ELF-1 (cell line): ENCODE measurements around the gene STAP1.
"Not testable (repeated sequence)": the region's sequence is repeated elsewhere in the genome, so short reads cannot be mapped to it uniquely, and the experiment has no call there.

Source experiments
- DNase-seq: peaks from one replicate; pipeline ENCODE4 v3.0.0-alpha.2; 2016; ENCODE audit warnings: low read depth, low spot score

Gene STAP1

DNA sequence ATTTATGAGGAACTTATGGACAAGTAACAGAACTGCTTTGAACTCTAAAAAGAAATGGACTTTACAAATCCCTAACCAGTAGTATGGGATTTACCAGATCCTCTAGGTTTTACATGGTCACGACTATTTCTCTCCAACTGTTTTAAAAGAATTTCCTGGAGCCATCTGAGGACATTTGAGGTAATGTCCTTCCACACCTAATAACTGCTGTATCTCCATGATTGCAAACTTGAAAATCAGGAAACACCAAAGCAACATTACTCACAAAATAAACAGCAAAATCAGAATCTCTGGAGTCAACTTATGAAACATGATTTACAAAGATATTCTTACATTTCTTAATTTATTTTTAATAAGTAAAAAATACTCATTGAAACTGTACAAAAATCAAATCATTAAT, 58.0 kb downstream of the STAP1 start:
- DNase-seq: no peak

DNA sequence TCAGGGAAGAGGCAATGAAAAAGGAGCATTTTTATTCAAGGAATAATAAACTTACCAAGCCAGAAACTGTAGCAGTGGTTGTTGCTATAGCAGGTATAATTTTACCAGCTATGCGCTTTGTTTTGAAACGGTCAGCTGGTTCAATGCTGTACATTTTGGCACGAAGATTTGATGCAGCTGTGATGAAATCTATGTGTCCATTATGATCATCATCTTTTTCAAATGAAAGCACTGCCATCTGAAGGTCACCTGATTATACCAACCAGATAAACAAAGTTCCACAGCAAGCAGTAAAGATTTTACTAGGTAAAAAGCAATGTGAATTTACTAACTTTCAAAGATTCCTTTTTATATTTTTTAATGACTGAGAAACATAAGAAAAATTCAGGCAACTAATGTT, 66.4 kb downstream of the STAP1 start:
- no peak for DNase-seq

DNA sequence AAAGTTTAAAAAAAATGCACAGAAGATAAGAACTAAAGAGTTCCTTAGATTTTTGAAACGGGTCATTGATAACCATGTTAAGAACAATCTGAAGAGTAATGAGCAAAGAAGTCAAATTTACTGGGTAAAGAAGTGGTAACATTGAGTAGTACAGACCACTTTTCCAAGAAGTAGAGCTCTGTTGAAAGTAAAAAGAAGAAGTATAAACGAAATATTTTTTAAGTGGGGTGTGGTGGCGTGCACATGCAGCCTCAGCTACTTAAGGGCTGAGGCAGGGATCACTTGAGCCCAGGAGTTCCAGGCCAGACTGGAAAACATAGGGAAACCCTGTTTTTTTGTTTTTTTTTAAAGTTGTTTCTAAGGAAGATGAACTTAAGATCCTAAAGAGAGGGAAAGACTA, 74.0 kb downstream of the STAP1 start:
- DNase-seq: no peak

DNA sequence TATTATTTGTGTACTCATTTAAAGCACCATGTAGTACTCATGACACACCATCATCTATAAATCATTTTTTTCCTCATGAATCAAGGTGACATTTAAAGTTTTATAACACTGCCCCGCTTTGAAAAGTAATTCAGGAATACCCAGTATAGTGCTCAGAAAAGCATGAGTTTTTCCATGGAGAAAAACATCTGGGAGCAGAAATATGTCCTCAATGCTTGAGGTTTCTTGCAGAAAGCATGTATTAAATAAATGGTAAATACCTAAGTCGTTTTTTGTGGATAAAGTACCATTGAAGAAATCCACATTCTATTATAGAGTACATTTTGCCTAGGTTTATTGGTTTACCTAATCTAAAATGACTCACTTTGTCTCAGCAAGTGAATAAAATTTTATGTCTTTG, 76.2 kb downstream of the STAP1 start:
- DNase-seq: no peak

DNA sequence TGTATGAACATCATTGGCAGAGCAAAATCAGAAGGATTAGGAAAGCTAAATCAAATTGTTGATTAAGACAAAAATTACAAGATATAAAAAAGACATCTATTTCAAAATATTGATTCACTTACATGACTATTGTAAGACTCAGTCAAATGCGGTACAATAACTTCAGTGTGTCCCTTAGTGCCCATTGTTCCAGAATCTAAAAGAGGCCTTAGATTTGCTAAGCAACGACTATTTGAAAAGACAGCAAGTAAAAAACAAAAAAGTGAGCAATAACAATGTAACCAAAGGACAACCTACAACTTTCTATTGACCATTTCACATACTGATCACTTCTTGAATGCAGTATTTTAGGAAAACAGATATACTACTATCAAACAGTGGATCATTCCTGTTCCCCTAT, 76.8 kb downstream of the STAP1 start:
- no peak for DNase-seq

DNA sequence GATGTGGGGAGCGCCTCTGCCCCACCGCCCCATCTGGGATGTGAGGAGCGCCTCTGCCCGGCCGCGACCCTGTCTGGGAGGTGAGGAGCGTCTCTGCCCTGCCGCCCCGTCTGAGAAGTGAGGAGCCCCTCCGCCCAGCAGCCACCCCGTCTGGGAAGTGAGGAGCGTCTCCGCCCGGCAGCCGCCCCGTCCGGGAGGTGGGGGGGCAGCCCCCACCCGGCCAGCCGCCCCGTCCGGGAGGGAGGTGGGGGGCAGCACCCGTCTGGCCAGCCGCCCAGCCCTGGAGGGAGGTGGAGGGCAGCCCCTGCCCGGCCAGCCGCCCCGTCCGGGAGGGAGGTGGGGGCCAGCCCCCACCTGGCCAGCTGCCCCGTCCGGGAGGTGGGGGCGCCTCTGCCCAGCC, 78.5 kb downstream of the STAP1 start:
- not testable (repeated sequence) for DNase-seq

DNA sequence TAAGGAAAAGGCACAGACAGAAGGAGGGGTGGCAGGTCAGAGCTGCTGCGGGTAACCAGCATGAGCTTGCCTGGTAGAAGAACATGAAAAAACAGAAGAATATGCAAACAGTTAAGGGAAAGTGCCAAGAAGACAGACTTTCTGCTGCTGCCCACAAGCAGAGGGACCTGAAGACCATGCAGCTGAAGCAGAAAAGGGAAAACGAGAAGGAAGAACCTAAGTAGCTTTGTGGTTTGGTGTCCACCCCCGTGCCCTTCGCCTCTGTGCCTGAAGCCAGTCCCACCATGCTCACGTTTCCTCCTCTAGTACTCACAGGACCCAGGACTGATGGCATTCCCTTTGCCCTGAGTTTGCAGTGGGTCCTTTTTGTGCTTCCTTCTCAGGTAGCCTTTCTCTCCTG, 79.6 kb downstream of the STAP1 start:
- DNase-seq: no peak

DNA sequence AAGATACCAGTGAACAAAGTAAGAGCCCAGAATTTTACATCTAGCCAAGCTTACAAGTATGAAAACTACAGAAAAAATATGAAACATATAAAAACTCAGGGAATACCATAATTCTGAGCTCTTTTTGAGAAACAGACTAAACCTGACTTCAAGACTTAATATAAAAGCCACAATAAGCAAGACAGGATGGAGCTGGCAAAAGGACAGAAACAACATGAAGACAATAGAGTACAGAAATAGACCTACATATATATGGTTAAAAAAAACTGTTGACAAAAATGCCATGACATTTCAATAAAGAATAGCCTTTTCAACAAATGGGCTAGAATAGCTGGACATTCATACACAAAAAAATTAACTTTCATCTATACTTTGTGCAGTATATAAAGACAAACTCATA, 93.0 kb downstream of the STAP1 start:
- no peak for DNase-seq
